GM21717 (cell line): Measurements from ENCODE around the gene SNX32.

Source experiments
- ATAC-seq: cut with Tn5 transposase; IDR thresholded peaks from one replicate; pipeline ENCODE4 v1.9.1; 2021; ENCODE audit warnings: mild to moderate bottlenecking, moderate library complexity; ENCODE audit not compliant: unreplicated experiment

Gene SNX32

GRCh38 chr11:65833297-65834030 lies at the start of gene SNX32:
Gene SNX32 (plus strand): TSS chr11:65833963. CDS start chr11:65834066, 103 bp downstream.
- ATAC-seq, result peak; percentile 87

GRCh38 chr11:65785319-65786007 lies 48.3 kb upstream of the SNX32 start:
- no peak for ATAC-seq

GRCh38 chr11:65786008-65786785 lies 47.6 kb upstream of the SNX32 start:
- no peak for ATAC-seq

DNA sequence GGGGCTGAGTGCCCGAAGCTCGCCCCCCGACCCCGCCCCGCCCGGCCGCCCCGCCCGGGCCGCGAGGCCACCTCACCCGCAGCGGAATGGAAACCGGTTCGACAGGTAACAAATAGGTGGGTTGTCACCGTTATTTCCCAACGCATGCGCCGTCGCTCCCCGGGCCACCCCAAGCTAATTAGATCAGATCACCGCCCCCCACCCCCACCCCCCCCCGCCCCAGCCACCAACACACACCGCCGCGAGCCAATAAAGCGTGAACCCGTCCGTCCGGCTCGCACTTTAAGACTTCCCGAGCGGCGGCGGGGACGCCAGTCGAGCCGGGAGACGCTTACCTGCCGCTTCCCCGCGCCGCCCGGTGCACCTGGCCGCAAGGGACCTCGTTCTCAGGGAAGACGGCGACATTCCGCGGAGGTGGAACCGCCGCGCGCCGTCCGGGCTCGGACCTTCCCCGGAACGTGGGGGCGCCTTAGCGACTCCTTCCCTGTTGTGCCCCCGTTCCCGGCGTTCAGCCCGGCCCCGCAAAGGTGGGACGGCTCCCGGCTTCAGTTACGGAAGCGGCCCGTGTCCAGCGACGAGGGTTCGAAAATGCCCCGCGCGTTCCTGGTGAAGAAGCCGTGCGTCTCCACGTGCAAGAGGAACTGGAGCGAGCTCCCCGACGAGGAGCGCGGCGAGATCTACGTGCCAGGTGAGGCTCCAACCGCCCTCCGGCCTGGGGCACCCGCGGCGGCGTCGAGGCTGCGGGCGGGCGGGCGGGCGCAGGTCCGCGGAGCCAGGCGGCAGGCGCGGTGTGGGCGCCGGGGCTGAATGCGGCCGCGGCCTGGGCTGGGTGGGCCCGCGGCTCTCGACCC lies 46.8 kb upstream of the SNX32 start, which contains the start of gene OVOL1:
Gene OVOL1 (plus strand): TSS at position 278 of the 851 bp plus-strand sequence. CDS start 311 bp downstream, at position 589.
- no peak for ATAC-seq

DNA sequence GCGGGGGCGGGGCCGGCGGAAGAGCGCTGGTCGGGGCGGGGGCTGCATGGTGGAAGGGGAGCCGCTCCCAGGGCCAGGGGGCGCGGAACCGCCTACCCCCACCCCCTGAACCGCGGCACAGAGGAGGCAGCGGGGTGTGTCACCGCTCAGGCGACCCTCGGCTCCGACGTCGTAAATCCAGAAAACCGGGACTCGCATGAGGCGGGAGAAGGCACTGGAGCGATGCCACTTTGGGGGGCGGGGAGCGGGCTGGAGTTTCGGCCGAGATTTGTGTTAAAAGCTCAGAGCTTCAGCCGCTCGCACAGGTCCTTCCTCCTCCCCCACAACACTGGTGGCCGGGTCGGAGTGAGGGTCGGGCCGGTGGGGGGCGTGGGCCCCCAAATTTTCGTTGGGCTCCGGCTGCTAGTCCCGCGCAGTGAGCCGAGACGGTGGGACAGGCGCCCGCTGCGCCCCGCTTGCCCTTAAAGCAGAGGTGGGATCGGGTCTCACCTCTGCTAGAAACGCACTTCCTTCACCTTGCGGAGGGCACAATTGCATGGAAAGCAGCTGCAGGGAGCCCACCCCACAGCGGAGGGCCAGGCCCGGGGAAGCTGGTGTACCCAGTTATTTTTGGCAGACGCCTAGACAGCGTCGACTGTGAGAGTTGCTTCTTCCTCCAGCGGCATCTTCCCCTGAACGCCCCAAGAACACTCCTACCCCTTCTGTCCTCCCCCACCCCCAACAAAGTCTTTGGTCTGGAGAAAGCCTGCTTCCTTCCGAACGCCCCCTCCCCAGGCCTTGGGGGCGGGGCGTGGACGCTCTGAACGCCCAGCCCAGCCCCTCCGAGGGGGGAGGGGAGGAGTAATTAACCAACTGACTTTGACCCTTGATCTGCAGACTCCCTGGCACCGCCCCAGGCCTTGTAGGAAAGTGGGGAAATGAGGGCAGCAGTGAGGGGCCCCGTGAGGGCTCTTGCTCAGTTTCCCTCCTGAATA lies 45.8 kb upstream of the SNX32 start:
- ATAC-seq, result no peak

DNA sequence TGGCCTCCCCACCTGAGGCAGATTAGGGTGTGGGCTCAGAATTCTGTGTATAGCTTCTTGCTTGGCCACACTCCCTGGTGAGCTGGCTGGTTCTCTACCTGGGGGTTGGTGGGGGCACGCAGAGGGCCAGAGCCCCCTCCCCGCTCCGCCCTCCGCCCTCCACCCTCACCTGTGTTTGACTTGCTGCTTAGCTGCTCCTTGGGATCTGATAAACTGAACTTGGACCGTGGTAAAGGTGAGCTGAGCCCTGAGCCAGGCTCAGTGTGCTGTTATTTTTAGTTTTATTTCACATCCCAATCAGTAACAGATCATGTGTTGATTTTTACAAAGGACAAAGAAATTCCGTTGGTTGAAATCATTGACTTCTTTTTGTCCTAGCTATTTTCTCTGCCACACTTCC lies 44.9 kb upstream of the SNX32 start:
- ATAC-seq, result no peak

DNA sequence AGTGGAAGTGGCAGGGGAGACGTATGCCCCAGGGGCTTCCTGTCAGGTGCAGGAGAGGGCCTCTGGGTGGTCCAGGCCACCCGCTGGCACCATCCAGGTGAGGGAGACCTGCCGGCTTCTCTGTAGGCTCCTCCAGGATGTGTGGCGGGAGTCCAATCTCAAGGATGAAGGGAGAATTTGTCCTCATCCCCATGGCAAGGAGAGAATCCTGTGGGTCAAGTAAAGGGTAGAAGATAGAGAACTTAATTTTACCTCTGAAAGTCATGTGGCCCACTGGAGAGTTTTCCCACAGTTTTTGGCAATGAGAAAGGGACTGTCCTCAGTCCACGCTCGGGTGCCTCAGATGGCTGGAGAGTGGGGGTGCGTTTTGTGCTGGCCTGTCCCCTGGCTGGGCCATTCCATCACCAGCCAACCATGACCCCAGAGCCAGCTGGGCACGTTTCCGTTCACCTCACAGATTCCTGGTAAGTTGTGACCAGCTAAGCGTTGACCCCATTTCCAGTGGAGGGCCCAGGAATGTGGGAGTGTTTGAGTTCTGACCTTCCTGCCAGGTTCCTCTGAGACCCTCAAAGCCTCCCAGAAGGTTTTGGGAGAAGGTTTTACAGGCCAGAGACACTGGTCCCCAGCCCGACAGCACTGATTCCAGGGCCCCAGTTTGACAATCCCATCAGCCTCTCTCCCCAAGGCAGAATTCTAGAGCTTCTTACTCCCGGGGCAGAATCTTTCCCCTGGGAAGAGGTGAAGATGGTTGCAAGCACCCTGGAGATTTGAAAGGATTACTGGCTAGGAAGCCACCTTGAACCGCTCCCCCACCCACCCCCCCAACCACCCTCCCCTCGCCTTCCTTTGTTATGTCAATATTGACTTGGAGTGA lies 44.3 kb upstream of the SNX32 start:
- ATAC-seq, result no peak

DNA sequence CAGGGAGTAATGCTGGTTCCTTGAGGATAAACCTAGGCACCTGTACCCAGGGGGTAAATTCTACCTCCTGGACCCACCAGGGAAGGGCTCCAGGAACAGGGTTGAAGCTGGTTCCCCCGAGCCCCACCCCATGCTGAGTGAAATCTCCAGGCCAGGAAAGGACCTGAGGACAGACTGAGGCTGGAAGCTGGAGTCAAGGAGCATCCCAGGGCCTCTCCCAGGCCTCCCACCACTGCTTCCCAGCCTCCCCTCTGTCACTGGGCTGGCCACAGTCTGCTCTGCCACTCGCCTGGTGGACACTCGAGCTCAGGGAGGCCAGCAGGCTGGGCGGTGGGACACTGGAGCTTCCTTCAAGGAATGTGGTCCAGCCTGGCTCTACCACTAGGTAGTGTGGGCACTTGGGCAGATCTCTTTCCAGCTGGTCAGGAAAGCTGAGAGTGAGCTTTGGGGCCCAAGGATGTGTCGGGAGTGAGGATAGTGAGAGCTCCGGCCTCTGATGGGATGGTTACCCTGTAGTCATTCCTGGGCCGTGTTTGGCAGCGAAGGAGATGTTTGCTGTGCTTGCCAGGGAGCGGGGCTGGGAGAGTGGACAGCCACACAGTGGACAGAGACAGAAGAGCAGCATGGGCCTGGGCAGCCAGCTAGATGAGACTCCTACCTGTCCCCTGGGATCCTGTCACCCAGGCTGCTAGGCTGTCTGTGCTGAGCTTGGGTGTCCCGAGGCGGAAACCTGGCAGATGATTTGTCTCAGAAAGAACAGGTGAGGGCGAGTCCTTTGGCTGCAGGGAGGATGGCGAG lies 43.5 kb upstream of the SNX32 start:
- no peak for ATAC-seq

DNA sequence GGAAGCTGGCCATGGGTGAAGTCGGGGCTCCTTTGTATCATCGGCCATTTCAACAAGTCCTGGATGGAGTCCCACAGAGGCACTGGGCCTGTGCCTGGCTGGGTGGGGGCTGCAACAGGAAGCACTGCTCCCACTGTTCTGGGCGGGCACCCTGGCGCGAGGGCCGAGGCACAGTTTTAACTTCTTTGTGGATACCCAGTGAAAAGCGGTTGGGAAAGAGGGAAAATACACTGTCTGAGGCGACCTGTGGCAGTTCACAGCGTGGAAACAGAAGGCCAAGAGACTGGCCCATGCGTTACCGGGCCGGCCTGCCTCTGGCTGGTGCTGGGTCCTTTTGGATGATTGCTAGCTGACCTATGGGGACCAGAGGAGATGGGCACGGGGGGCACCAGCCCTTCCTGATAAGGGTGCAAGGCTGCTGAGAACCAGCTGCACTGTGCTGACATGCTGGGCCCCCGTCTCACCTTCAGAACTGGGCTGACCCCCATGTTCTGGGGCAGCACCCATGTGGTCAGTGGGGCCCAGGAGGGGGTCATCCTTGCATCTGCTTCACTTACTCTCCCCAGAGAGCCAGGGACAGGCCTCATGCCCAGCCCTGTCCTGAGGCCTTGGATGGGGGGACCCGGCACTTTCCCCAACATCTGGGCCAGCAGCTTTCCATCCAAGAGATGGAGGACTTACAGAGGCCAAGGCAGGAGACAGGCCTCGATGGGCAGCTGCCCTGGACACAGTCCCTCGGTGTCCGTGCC lies 42.7 kb upstream of the SNX32 start:
- no peak for ATAC-seq

DNA sequence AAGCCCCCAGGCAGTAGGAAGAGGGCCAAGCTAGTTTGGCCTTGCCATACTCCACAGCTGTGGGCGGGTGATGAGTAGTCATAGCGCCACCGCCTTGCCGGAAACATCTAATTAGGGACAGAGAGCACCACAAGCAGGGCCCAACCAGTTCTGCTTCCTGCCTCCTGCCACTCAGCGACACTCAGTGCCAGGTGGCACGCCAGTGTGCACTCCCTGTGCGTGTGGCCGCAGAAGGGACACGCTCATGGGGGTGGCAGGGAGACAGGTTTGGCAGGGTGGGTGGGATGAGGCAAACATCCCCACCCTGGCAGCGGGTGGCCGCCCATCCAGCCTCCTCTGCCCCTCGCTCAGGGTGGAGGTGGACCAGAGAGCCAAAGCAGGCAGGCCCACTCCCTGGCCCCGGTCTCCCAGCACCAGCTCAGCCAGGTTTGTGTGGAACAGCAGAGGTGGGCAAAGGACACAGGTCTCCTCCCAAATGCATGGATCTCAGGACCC lies 42.0 kb upstream of the SNX32 start:
- ATAC-seq, result no peak

DNA sequence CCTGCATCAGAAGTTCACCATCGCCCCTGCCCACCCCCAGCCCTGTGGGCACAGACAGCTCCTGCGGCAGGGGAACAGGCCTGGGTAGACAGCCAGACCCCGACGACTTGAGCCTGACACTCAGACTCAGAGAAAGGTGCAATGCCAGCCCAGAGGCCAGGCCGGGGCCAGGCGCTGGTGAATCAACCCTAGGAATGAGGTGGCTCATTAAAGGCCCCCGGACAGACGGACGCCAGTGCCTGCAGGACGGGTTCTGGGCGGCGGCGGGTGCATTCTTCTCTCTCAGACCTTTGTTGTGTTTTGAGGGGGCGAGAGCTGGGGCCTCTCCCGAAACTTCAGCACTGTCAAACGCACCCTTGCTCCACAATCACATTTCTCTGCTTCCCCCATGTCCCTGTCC lies 41.3 kb upstream of the SNX32 start:
- ATAC-seq, result no peak

- ATAC-seq, result no peak
Measured at GRCh38 chr11:65793144-65793581, 40.6 kb upstream of the SNX32 start.

- no peak for ATAC-seq
Measured at GRCh38 chr11:65793625-65794400, 40.0 kb upstream of the SNX32 start.

DNA sequence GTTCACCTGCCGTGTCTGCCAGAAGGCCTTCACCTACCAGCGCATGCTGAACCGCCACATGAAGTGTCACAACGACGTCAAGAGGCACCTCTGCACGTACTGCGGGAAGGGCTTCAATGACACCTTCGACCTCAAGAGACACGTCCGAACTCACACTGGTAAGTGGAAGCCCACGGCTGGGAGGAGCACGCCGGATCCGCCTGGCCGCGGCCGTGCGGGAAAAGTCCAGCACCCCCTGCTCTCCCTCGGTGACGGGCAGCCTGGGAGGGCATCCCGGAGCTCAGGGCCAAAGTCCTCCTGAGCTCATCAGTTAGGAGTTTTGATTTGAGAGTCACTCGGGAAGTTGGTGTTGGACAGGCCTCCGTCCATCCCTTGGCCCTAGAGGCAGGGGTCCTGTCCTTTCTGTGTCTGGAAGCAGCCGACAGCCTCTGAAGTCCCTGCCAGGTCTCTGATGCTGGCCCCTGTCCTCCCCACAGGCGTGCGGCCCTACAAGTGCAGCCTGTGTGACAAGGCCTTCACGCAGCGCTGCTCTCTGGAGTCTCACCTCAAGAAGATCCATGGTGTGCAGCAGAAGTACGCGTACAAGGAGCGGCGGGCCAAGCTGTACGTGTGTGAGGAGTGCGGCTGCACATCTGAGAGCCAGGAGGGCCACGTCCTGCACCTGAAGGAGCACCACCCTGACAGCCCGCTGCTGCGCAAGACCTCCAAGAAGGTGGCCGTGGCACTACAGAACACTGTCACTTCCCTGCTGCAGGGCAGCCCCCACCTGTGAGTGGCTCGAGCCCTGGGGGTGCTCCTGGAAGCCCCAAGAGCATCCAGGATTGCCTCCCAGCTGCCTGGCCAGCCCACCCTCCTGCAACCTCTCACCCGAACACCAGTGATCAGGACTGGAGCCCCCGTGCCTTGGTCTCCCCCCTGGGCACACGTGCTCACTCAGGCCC lies 38.9 kb upstream of the SNX32 start:
- no peak for ATAC-seq
